Fibroblast of peridontal ligament (primary cell): ENCODE measurements around the gene GZMM.
A peak's percentile ranks its signal among the peaks of the same experiment; 100 is the strongest.

Source experiments
- DNase-seq: peaks from one replicate; pipeline ENCODE4 v3.0.0-alpha.2; 2010; ENCODE audit errors: extremely low read depth

GZMM gene

DNA sequence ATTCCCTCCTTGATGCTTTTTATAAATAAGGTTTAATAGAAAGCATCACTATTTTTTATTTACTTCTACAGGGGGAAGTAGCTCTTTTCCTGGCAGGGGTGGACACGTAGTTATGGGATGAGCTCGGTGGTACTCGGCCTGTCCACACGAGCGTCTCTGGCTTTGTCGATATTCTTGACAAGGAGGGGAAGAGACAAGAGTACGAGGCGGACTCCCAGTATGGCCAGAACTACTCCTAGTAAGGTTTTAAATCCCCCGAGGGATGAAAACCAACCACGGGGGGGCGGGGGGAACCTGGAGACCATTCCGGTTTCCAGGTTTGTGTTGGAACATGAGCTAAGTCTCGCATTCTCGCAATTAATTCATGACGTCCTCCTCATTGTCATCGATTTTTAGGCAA is 23.0 kb downstream of the GZMM start:
- no peak for DNase-seq

DNA sequence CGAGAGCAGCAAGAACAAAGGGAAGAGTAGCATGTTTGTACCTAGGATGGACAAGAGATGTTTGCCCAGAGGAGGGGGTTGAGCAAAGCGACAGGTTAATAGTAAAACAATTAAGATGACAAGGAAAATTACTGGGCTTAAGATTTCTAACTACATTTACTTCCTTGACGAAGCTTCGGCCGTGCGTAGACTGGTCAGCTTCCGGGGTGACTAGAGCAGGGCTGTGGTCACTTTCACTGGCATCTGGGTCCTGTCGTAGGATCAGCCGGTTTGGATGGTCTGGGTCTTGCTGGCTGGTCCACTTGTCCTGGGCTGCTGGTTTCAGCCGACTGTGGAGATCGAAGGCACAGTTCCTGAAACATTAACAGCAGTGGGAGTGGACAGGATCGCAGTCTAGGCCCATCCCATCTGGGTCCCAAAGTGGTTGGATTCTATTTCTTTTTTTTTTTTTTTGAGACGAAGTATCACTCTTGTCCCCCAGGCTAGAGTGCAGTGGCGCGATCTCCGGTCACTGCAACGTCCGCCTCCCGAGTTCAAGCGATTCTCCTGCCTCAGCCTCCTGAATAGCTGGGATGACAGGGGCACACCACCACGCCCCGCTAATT is 23.5 kb downstream of the GZMM start:
- DNase-seq = no peak

DNA sequence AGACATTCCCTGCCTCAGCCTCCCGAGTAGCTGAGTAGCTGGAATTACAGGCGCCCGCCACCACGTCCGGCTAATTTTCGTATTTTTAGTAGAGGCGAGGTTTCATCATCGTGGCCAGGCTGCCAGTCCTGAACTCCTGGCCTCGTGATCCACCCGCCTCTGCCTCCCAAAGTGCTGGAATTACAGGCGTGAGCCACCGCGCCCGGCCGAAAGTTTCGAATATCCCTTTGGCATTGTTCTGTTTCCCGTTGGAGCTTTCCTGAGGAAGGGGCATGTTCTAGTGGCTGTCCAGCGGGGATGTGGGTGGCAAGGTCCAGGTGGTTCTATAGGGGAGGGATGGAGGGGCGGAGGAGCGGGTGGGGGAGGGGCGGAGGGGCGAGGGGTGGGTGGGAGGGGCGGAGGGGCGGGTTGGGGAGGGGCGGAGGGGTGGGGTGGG is 26.4 kb downstream of the GZMM start:
- no peak for DNase-seq

DNA sequence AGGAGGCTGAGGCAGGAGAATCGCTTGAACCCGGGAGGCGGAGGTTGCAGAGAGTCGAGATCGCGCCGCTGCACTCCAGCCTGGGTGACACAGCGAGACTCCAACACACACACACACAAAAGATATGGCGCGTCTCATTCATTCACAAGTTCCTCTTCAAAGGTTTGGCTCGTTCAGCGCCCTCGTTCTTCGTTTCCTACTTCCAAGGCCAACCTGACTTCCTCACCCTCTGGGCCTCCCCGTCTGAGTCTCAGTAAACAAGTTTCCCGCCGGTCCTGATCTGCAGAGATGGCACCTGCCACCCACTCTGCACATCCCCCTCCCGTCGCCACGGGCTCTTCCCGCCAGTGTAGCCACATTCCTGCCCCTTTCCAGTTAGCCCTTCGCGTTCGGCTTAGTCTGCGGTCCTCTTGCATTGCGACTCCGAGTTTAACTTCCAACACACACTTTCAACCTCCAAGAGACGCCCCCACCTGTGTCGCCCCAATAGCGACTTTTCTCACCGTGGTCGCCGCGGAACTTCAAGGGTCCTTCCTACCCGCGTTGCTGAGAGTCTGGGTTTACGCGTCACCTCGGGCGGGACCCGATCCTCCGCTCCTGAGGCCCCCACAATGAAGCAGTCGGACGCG is 27.2 kb downstream of the GZMM start:
- DNase-seq = no peak

DNA sequence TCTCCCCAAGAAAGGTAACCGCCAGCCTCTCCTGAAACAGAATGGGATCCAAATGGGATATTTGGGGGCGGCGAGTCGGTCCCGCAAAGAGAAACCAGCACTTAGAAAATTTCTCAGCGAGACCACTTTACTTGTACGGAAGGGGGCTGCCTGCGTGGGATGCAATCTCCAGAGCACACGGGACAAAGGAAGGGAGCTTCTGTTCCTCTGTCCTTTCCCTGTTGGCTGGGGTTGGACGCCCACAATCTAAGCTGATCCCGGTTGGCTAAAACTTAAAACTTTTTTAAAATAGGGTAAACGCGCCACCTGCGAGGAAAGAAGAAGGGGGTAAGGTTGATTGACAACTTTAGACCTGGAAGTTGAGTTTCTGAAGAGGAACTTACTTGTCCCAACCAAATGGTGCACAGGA is 27.7 kb downstream of the GZMM start:
- DNase-seq = peak; percentile 39

DNA sequence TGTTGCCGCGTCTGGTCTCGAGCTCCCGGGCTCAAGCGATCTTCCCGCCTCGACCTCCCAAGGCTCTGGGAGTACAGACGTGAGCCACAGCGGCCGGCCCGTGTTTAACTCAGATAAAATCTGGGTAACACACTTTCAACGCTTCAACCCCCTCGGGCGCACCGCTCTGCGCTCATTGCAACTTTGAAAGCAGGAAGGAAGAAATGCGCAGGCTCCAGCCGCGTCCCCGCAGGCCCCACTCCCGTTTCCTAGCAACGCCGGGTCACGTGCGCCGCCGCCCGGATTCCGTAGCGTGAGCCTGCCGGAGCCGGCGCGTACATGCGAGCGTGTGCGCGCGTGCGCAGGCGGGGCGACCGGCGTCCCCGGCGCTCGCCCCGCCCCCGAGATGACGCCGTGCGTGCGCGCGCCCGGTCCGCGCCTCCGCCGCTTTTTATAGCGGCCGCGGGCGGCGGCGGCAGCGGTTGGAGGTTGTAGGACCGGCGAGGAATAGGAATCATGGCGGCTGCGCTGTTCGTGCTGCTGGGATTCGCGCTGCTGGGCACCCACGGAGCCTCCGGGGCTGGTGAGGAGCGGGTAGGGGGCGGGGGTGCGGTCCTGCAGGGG is 28.4 kb downstream of the GZMM start, which contains the start of gene BSG:
BSG (plus strand) TSS at position 457 of the 603 bp plus-strand sequence; CDS start at position 496, 39 bp downstream.
- peak; percentile 95 for DNase-seq

DNA sequence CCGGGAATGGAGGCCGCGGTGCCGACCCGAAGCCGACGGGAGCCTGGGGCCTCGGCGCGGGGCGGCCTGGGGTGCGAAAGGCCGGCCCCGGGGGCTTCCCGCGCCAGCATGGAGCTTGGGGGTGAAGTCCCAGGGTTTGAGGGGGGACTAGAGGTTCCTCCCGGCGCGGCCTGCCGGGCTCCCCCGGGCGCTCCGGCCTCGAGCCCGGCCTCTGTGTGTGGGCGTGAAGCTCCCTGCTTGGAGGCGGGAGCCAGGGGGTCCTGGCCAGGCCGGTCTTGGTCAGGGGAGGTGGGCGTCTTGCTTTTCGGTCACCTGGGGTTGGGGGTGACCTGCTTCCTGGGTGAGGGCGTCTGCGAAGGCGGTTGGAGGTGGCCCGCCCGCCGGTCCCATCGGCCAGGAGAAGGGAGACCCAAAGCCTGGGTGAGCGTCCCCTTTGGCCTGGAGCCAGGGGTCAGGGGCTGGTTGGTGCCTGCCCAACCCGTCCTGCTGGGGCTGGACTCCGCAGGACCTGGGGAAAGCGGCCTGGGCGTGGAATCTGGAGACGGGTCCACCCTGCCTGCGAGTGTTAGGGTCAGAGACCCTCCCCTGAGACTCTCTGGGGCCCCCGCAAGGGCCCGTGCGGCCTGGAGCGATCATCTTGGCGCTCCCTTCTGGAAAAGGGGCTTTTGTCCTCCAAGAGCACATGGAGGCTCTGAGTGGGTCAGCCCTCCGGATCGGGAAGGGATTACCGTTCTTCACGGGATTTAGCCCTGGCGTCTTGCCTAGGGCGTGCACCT is 29.1 kb downstream of the GZMM start:
- DNase-seq = peak; percentile 61

DNA sequence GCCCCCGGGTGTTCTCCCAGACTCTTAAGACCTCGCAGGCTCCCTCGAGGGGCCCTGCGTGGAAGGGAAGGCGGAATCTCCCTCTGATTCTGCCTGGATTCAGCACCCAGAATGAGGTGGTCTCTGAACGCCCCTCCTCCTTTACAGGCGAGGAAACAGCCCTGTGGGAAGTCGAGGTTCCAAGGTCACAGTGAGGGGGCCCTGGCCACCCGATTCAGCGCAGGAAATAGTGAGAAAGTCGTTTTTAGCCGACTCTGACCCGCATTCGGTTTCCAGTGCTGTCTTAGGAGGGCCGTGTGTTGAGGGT is 29.6 kb downstream of the GZMM start:
- no peak for DNase-seq

DNA sequence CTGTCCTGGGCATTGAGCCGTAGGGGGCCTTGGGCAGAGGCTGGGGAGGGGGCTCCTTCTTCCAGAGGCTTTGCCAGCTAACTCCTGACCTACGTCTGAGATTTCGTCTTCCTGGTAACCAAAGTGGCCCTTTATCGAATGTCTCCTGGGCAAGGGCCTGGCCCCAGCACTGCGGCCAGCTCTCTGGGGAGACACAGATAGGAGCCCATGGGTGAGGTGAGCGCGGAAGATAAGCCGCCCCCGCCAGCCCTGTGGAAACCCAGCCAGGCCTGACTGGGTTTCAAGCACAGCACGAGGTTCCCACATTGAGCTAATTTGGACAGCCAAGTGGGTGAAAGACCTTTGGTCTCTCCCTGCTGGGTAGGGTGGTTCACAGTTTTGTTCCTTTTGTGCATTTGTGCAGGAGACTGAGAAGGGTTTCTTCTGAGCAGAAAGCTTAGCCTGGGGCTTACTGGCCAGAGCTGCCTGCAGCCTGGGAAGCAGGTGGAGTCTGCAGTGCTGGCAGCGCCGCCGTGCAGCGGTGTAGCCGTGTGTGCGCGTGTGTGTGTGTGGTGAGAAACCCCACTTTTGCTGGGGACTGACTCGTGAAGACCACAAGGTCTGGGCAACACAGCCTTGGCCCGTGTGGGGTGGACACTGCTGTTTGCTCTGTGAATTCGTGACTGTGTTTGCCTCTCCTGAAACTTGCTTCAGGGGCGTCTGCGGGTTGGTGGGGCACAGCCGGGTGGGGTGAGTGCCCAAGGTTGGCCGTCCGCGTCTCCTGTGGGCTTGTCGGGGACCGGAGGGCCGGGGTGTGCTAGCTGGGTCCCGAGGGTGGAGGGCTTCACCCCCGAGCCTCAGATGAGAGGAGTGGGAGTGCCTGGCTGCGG is 31.0 kb downstream of the GZMM start:
- DNase-seq = peak; percentile 40

DNA sequence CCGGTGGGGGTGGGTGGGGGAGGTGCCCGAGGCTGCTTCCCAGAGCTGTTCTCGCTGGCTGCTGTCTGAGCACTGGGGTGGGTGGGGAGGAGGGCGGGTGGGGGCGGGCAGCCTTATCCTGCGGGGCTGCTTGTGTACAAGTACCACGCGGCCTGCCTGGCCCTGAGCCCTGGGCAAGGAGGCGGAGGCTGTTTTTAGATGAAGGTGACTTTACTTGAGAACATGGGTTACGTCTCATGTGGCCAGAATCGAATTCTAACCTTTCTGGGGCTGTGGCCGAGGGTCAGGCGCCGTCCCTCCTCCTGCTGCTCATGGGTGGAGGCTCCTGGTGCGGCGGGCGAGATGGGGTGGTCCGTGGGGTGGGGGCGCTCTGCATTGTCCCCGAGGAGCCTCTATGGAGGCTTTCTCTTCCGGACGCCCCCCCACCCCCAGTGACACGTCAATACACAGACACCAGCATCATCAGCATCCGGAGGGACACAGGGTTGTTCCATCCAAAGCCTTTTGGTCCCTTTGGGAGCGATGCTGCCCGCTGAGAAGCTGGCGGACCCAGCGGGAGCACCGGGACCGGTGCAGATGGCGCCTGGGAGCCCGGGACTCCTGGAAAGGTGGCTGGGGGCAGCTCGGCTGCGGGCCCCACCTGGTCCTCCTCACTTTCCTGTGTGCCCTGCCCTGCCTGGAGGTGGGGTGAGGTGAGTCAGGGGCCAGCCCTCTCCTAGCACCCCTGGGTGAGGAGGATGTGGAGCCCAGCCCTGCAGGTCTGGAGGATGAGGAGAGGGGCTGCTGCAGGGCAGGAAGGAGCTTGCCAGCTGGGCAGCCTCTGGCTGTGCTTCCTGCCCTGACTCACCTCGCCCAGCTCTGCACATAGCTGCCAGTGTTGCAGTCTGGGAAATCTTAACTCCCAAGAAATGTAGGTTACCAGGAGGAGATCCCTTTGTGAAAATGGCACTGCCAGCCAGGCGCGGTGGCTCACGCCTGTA is 32.0 kb downstream of the GZMM start:
- DNase-seq = peak; percentile 29

DNA sequence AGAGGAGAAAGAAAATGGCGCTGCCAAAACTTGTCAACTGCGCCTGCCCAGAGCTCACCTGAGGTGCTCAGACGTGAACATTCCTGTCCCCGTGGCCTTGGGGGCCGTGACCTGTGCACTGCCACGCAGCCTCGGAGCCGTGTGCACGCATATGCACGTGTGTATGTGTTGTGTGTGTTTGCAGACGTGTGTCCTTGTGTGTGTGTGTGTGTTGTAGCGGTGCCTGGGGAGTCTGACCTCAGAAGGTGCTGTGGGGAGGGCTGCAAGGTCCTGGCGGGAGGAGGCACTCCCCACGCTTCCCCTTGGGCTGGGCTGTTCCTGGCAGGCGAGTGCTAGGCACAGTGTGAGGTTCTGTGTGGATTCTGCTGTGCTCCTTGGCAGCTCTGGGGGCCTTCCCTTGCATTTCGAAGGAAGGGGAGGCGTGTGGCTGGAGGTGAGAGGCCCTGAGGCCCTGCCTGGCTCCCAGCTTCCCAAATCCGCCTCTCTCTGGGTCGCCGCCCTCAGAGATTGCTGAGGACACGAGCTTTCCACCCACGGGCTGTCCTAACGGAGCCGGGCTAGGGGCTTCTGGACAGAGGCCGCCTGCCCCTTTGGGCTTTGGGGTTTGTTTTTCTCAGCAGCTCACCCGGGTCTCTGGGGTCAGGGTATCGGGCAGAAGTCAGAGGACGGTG is 33.0 kb downstream of the GZMM start:
- no peak for DNase-seq

DNA sequence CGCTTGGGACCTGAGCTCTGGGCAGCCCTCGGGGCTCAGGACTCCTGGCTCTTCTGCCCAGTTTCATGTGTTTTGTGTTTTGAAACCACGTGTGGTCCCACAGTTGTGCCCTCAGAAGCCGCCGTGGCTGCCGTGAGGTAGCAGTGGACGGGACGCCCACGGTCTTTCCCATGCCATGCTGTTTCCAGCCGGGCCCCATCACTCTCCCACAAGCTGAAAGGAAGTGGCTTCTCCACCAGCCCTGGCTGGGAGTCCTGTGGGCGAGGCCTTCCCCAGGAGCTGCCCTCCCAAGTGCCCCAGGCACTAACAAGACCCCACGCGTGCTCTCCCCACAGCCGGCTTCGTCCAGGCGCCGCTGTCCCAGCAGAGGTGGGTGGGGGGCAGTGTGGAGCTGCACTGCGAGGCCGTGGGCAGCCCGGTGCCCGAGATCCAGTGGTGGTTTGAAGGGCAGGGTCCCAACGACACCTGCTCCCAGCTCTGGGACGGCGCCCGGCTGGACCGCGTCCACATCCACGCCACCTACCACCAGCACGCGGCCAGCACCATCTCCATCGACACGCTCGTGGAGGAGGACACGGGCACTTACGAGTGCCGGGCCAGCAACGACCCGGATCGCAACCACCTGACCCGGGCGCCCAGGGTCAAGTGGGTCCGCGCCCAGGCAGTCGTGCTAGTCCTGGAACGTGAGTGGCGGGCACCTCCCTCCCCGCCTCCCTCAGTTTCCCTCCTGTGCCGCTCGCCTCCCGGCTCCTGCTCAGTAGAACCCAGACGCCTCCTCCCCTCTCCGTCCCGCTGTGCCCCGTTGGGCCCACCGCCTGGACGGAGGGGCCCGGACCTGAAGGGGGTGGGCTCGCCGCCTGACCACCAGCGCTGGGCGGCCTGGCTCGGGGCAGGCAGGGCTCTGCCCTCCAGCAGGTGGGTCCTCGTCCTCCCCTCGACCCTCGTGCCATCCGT is 33.9 kb downstream of the GZMM start:
- no peak for DNase-seq

DNA sequence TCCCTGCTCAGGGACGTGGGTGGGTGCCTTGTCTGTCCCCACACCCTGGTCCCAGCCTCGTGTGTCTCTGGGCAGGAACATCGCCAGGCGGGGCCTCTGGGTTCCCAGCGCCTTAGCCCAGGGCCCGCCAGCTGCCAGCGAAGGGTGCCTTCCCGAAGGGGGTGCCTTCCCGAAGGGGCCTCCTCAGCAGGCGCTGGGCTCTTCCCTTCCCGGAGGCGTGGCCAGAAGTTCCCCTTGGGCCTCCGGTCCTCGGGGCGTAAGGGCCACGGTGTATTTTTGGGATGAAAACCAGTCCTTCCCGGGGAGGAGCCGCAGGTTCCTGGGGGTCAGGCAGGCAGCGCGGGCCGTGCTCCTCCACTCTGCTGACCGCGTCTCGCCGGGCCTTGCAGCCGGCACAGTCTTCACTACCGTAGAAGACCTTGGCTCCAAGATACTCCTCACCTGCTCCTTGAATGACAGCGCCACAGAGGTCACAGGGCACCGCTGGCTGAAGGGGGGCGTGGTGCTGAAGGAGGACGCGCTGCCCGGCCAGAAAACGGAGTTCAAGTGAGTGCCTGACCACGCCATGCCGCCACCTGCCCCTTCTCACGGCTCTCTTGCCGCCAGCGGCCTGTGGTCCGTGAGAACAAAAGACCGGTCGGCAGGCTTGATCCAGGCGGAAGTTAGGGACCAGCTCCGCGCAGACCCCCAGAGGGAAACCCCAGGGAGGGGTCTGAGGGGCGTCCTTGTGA is 35.4 kb downstream of the GZMM start:
- no peak for DNase-seq

DNA sequence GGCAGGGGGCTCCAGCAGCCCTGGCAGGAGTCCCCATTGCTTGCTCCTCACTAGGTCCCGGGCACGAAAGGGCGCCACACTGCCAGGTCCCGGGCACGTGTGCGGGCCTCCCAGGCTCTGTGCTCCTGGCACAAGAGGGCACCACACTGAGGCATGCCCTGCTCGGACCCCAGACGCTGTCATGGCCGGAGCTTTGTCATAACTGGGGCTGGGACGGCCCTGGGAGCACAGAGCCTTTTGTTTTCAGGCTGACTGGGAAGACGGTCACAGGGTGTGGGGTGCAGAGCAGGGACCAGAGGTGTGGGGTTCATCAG is 35.9 kb downstream of the GZMM start:
- no peak for DNase-seq

DNA sequence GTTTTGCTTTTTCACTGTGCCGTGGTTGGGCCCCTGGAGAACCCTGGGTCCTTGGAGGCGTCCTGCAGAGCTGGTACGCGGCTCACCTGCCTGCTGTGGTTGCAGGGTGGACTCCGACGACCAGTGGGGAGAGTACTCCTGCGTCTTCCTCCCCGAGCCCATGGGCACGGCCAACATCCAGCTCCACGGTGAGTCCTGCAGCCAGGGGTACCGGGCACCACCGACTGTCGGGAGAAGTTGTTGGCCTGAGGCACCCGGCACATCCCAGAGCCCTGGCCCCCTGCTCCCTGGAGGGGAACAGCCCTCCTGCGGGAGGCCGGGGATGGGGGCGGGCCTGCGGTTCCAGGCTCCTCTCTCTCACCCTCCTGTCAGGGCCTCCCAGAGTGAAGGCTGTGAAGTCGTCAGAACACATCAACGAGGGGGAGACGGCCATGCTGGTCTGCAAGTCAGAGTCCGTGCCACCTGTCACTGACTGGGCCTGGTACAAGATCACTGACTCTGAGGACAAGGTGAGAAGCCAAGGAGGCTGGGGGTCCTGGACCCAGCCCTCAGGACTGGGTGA is 36.5 kb downstream of the GZMM start:
- DNase-seq = no peak

DNA sequence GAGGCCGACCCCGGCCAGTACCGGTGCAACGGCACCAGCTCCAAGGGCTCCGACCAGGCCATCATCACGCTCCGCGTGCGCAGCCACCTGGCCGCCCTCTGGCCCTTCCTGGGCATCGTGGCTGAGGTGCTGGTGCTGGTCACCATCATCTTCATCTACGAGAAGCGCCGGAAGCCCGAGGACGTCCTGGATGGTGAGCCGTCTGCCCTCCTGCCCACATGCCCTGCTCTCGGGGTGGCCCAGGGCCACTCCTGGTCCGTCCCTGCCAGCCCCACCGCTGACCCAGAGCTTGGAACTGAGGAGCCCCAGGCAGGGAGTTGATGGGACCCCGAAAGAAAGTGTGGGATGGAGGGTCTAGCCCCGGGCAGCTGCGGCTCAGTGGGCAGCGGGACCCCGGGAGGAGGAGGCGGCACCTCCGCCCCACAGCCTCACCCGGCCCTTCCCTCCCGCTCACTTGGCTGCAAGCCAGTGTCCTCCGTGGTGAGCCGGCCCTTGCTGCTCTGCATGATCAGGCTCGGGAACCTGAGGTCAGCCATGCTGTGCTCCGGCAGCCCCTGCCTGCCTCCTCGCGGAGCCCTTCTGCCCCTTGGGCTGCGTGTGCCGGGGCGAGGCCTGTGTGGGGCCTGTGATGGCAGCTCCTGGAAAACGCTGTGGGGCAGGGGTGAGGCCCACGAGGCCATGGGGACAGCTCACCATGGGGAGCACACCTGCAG is 37.7 kb downstream of the GZMM start:
- no peak for DNase-seq

DNA sequence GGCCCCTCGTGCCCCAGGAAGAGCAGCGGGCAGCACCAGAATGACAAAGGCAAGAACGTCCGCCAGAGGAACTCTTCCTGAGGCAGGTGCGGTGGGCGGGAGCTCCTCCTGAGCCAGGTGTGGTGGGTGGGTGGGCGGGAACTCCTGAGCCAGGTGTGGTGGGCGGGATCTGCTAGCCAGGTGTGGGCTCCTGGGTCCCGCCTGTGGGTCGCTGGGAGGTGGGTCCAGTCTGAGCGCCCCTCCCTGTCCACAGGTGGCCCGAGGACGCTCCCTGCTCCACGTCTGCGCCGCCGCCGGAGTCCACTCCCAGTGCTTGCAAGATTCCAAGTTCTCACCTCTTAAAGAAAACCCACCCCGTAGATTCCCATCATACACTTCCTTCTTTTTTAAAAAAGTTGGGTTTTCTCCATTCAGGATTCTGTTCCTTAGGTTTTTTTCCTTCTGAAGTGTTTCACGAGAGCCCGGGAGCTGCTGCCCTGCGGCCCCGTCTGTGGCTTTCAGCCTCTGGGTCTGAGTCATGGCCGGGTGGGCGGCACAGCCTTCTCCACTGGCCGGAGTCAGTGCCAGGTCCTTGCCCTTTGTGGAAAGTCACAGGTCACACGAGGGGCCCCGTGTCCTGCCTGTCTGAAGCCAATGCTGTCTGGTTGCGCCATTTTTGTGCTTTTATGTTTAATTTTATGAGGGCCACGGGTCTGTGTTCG is 38.8 kb downstream of the GZMM start:
- peak; percentile 39 for DNase-seq
